SU-DHL-6 (cell line): Measurements from ENCODE around the gene CNTN4.

Experiments
- H2AFZ ChIP-seq: fragments of 200-600 bp; sonication (generic); 2 replicates; pipeline ENCODE4 v1.6.1; 2014; ENCODE audit warnings: low read depth, mild to moderate bottlenecking, moderate library complexity, mixed read lengths, antibody characterized with exemption, low read length; ENCODE audit not compliant: severe bottlenecking
- H3F3A ChIP-seq: fragments of 200-600 bp; shearing (Covaris generic); 2 replicates; pipeline ENCODE4 v1.6.0; 2016; ENCODE audit warnings: antibody characterized with exemption, mild to moderate bottlenecking; ENCODE audit not compliant: insufficient read depth
- H3K27ac ChIP-seq: fragments of 200-600 bp; sonication (generic); 2 replicates; pipeline ENCODE4 v1.5.1; 2016; ENCODE audit warnings: low read depth, mild to moderate bottlenecking, low read length, moderate library complexity, mixed read lengths
- H3K27me3 ChIP-seq: fragments of 200-600 bp; sonication (generic), shearing (Covaris generic); 2 replicates; pipeline ENCODE4 v1.6.0; 2014; ENCODE audit warnings: mild to moderate bottlenecking, low read length
- H3K36me3 ChIP-seq: fragments of 200-600 bp; sonication (generic); 2 replicates; pipeline ENCODE4 v1.6.1; 2014; ENCODE audit warnings: mild to moderate bottlenecking, low read length, mixed read lengths
- H3K4me2 ChIP-seq: fragments of 300-600, 200-600 bp; shearing (Covaris generic), sonication (generic); 2 replicates; pipeline ENCODE4 v1.6.0; 2014; ENCODE audit warnings: low read length, low read depth, mild to moderate bottlenecking; ENCODE audit not compliant: poor library complexity, severe bottlenecking
- H3K4me3 ChIP-seq: fragments of 200-600 bp; sonication (generic); 2 replicates; pipeline ENCODE4 v1.5.1; 2014; ENCODE audit warnings: antibody characterized with exemption, low read length, mild to moderate bottlenecking, mixed read lengths; ENCODE audit not compliant: insufficient read depth, poor library complexity, severe bottlenecking
- H3K79me2 ChIP-seq: fragments of 200-600 bp; sonication (generic); 2 replicates; pipeline ENCODE4 v1.6.1; 2014; ENCODE audit warnings: mild to moderate bottlenecking, low read length, moderate library complexity; ENCODE audit not compliant: insufficient read depth
- H3K9ac ChIP-seq: fragments of 200-600 bp; sonication (generic); 2 replicates; pipeline ENCODE4 v1.7.0; 2014; ENCODE audit warnings: mild to moderate bottlenecking, low read length
- H3K9me2 ChIP-seq: fragments of 200-600 bp; sonication (generic); replicated peaks from 2 replicates; pipeline ENCODE4 v1.6.1; 2014; ENCODE audit warnings: low read length; ENCODE audit not compliant: insufficient read depth
- H3K9me3 ChIP-seq: fragments of 200-600 bp; sonication (generic); 2 replicates; pipeline ENCODE4 v1.6.1; 2014; ENCODE audit warnings: low read length, mixed read lengths; ENCODE audit not compliant: insufficient read depth
- H4K20me1 ChIP-seq: fragments of 200-600 bp; sonication (generic); 2 replicates; pipeline ENCODE4 v1.6.1; 2014; ENCODE audit warnings: low read depth, mild to moderate bottlenecking, antibody characterized with exemption, low read length, moderate library complexity, mixed read lengths
- CTCF ChIP-seq: fragments of 200-600 bp; sonication (generic); IDR thresholded peaks from one replicate; pipeline ENCODE4 v1.5.1; 2017; ENCODE audit warnings: antibody characterized with exemption, mild to moderate bottlenecking, low read length, moderate library complexity; ENCODE audit not compliant: insufficient read depth, poor library complexity, severe bottlenecking
- EZH2phosphoT487 ChIP-seq: fragments of 200-600 bp; sonication (generic), shearing (Covaris generic); conservative IDR thresholded peaks from 2 replicates; pipeline ENCODE4 v1.6.1; 2018; ENCODE audit warnings: mild to moderate bottlenecking, antibody characterized with exemption, low read length, moderate library complexity, mixed read lengths

The CNTN4 gene

GRCh38 chr3:2468816-2469215 is 370.1 kb downstream of the CNTN4 start:
- no peaks in the 10 kb centered on the region for H4K20me1 ChIP-seq
- no peak overlapping the region for H2AFZ ChIP-seq
- no peaks in the 10 kb centered on the region for H3K27me3 ChIP-seq
- H3K9me2 ChIP-seq: no peaks in the 10 kb centered on the region
- H3K36me3 ChIP-seq: no peaks in the 10 kb centered on the region
- no peak overlapping the region for H3K4me3 ChIP-seq
- no peaks in the 10 kb centered on the region for H3K9me3 ChIP-seq
- no peaks in the 10 kb centered on the region for H3F3A ChIP-seq
- TF ChIP-seq EZH2phosphoT487 (no peak), CTCF (no peak)
- no peak overlapping the region for H3K27ac ChIP-seq
- no peak overlapping the region for H3K4me2 ChIP-seq
- H3K79me2 ChIP-seq: no peaks in the 10 kb centered on the region
- H3K9ac ChIP-seq: no peak overlapping the region

- Histone ChIP-seq H3K27me3 (no peaks in the 10 kb centered on the region), H3F3A (no peaks in the 10 kb centered on the region), H2AFZ (no peak overlapping the region), H3K4me3 (no peak overlapping the region), H3K9me2 (no peaks in the 10 kb centered on the region), H4K20me1 (no peaks in the 10 kb centered on the region), H3K27ac (no peak overlapping the region), H3K36me3 (no peaks in the 10 kb centered on the region), H3K79me2 (no peaks in the 10 kb centered on the region), H3K4me2 (no peak overlapping the region), H3K9me3 (no peaks in the 10 kb centered on the region), H3K9ac (no peak overlapping the region)
- no peak for TF ChIP-seq EZH2phosphoT487
- no peak for TF ChIP-seq CTCF
Measured at GRCh38 chr3:2476996-2477395, 378.3 kb downstream of the CNTN4 start.

GRCh38 chr3:2477620-2478019 is 379.0 kb downstream of the CNTN4 start:
- Histone ChIP-seq H3K79me2 (no peaks in the 10 kb centered on the region), H3K4me3 (no peak overlapping the region)
- TF ChIP-seq EZH2phosphoT487 (no peak), CTCF (no peak)

More at GRCh38 chr3:2477620-2478019, 379.0 kb downstream of the CNTN4 start:
- H3K9me2 ChIP-seq: no peaks in the 10 kb centered on the region
- no peak overlapping the region for H3K9ac ChIP-seq
- no peaks in the 10 kb centered on the region for H3K27me3 ChIP-seq
- no peak overlapping the region for H3K27ac ChIP-seq
- no peak overlapping the region for H3K4me2 ChIP-seq
- no peaks in the 10 kb centered on the region for H3K36me3 ChIP-seq
- H4K20me1 ChIP-seq: no peaks in the 10 kb centered on the region
- no peaks in the 10 kb centered on the region for H3F3A ChIP-seq
- H3K9me3 ChIP-seq: no peaks in the 10 kb centered on the region
- no peak overlapping the region for H2AFZ ChIP-seq
